LNCaP clone FGC (cell line): ENCODE measurements around the gene KIF13A.

Experiments used
- DNase-seq: peaks from one replicate; pipeline ENCODE4 v3.0.0-alpha.2; 2011; ENCODE audit warnings: low read depth
- H3K4me3 ChIP-seq: 2 replicates; pipeline ENCODE4 v1.5.1; 2011; ENCODE audit warnings: mild to moderate bottlenecking, low read depth, low read length, control low read depth
- TF ChIP-seq, protein P1 (sequence below): IDR thresholded peaks from 2 replicates; pipeline ENCODE4 v1.5.1; 2012; ENCODE audit warnings: mild to moderate bottlenecking; ENCODE audit not compliant: control insufficient read depth, insufficient read depth; ENCODE audit errors: extremely low read depth

Gene KIF13A

DNA sequence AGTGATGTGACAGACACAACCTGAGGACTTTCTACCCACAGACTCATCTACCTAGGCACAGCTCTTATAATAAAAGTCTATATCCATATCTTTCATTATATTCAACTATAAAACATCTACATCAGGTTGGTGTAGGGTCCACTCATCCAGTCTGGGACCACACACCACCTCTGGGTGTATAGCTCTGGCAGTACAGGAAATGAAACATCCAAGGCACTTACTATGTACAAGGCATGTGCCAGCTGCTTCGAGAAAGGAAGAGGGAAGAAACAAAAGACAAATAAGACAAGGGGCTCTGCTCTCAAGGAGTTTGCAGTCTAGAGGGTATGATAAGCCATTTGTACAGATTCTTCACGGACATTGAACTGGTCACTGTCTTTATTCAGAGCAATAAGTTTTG is 18.6 kb downstream of the KIF13A start:
- H3K4me3 ChIP-seq = no peak overlapping the region
- no peak for DNase-seq
- TF ChIP-seq, protein P1, sequence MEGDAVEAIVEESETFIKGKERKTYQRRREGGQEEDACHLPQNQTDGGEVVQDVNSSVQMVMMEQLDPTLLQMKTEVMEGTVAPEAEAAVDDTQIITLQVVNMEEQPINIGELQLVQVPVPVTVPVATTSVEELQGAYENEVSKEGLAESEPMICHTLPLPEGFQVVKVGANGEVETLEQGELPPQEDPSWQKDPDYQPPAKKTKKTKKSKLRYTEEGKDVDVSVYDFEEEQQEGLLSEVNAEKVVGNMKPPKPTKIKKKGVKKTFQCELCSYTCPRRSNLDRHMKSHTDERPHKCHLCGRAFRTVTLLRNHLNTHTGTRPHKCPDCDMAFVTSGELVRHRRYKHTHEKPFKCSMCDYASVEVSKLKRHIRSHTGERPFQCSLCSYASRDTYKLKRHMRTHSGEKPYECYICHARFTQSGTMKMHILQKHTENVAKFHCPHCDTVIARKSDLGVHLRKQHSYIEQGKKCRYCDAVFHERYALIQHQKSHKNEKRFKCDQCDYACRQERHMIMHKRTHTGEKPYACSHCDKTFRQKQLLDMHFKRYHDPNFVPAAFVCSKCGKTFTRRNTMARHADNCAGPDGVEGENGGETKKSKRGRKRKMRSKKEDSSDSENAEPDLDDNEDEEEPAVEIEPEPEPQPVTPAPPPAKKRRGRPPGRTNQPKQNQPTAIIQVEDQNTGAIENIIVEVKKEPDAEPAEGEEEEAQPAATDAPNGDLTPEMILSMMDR = no peak

DNA sequence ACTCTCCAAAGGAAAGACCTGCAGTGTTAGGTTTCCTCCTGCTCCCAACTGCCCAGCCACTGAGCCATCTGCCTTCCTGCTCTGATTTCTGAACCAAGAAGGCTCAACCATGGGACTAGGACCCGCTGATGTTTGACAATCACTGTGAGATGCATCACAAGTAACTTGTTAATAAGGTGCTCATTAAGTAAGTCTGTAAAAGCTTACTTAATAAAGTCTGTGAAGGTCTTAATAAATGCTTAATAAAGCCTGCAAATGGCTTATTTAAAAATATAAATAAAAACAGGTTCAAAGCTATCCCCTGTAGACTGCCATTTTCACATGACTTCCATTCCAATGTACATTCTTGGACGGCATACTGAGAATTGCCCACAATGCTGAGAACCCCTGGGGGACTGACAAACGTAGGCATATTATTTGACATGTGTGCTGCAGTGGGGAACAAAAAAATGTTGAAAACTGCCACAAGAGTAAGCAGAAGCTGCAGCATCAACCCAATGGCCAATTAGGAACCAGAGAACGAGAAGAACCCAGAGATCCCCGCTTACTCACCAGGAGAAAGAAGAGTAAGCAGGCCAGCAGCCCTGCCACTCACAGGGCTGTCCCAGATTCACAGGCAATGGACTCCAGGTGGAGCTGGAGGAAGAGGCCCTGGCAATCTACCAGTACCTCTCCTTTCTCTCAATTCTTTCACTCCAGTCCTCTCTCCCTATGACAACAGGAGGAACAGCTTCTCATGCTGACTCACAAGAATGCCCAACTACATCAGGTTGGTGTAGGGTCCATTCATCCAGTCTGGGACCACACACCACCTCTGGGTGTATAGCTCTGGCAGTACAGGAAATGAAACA is 19.5 kb downstream of the KIF13A start:
- no peak overlapping the region for H3K4me3 ChIP-seq
- no peak for DNase-seq
- TF ChIP-seq, protein P1 = no peak

DNA sequence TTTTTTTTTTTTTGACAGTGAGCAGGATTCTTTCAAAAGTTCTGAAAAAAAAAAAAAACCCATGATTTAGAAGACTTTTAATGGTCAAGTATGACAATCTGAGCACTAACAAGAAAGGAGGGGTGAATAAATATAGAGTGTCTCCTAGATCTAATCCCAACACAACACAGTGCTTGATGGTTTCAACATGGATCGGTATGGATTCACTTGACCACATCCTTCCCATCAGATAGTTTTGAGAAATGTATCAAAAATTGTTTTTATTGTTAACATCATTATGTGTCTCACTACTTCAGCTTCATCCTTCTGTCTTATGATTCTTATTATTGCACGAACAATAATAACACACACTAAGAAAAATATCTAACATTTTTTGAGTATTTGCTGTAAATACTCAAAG is 21.0 kb downstream of the KIF13A start:
- DNase-seq = no peak
- TF ChIP-seq, protein P1 = no peak

GRCh38 chr6:17965397-17965796 is 22.0 kb downstream of the KIF13A start:
- DNase-seq = no peak
- TF ChIP-seq, protein P1 = no peak
- no peak overlapping the region for H3K4me3 ChIP-seq

More for the DNA sequence above, 21.0 kb downstream of the KIF13A start:
- H3K4me3 ChIP-seq = no peak overlapping the region

DNA sequence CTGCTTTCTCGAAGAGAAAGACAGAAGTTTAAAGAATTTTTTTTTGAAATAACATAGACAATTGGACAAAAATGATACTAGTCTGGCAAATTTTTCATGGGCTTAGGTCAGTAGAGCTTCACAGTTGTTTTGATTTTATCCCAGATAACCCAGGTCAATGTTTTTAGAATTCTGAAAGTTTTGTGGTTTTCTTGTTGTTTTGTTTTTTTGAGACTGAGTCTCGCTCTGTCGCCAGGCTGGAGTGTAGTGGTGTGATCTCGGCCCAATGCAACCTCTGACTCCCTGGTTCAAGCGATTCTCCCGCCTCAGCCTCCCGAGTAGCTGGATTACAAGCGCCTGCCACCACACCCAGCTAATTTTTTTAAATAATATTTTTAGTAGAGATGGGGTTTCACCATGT is 22.8 kb downstream of the KIF13A start:
- TF ChIP-seq, protein P1 = no peak
- H3K4me3 ChIP-seq = no peak overlapping the region
- DNase-seq = no peak

- DNase-seq = no peak
- no peak overlapping the region for H3K4me3 ChIP-seq
- TF ChIP-seq, protein P1 = no peak
These were observed 24.9 kb downstream of the KIF13A start for GRCh38 chr6:17962436-17963031.
